H1 (cell line): ENCODE measurements around the gene CEMIP2. TPM values are rescaled to one million over a fixed set of nuclear protein-coding genes. Genes with fewer than 3 reads are reported as not detected.

ENCODE experiments used
- CTCF ChIA-PET: fragments of 300-600 bp; sonication (Branson Sonifier 250); formaldehyde crosslinking; loops from one replicate; lab custom pipeline; 2021; ENCODE audit not compliant: partially characterized antibody; lab: Charles Lee
- POLR2A ChIA-PET: fragments of 300-600 bp; sonication (Branson Sonifier 250); formaldehyde crosslinking; loops from one replicate; lab custom pipeline; 2021; ENCODE audit warnings: inconsistent platforms; ENCODE audit not compliant: partially characterized antibody; lab: Charles Lee
- DNase-seq, 2 experiments: peaks; one replicate each; pipeline versions ENCODE4 v3.0.0 to v3.0.0-alpha.2; 2010 to 2022; ENCODE audit warnings: low spot score in 2 of 2, low read depth in 1 of 2, mixed read lengths in 1 of 2
- FAIRE-seq: peaks from 2 replicates; lab custom pipeline; 2011; peaks lifted over from hg19 to GRCh38; lab: Jason Lieb, UNC
- H2AFZ ChIP-seq: 2 replicates; pipeline ENCODE4 v1.8.1; 2012; ENCODE audit warnings: low read length, inconsistent platforms
- H2AK5ac ChIP-seq: 2 replicates; pipeline ENCODE4 v1.6.1; 2013; ENCODE audit warnings: low read depth, low read length
- H2BK120ac ChIP-seq: replicated peaks from 2 replicates; pipeline ENCODE3; 2013; ENCODE audit warnings: low read depth, low read length, inconsistent platforms
- H2BK12ac ChIP-seq: 2 replicates; pipeline ENCODE4 v1.6.1; 2013; ENCODE audit warnings: low read depth, low read length
- H2BK15ac ChIP-seq: 2 replicates; pipeline ENCODE4 v1.6.1; 2013; ENCODE audit warnings: low read length
- H2BK20ac ChIP-seq: 2 replicates; pipeline ENCODE4 v1.6.1; 2013; ENCODE audit warnings: low read length
- H2BK5ac ChIP-seq: 2 replicates; pipeline ENCODE4 v1.6.1; 2013; ENCODE audit warnings: low read depth, low read length
- H3K14ac ChIP-seq: 2 replicates; pipeline ENCODE4 v1.6.1; 2013; ENCODE audit warnings: inconsistent platforms; ENCODE audit not compliant: insufficient read length
- H3K18ac ChIP-seq: 2 replicates; pipeline ENCODE4 v1.6.1; 2013; ENCODE audit warnings: low read length; ENCODE audit errors: extremely low read depth
- H3K23ac ChIP-seq: 2 replicates; pipeline ENCODE4 v1.6.1; 2013; ENCODE audit warnings: inconsistent platforms; ENCODE audit not compliant: insufficient read length
- H3K23me2 ChIP-seq: 2 replicates; pipeline ENCODE4 v1.6.1; 2013; ENCODE audit warnings: low read depth, low read length
- H3K27ac ChIP-seq: 2 replicates; pipeline ENCODE4 v1.6.1; 2011; ENCODE audit warnings: low read depth, low read length, inconsistent platforms
- H3K27me3 ChIP-seq, 4 experiments: replicated peaks in 1 of 4; 1 replicate in 1 of 4; 2 replicates in 3 of 4; pipeline versions ENCODE4 v1.6.1 to v1.8.1; 2011 to 2013; ENCODE audit warnings: low read length in 3 of 4, mild to moderate bottlenecking in 3 of 4, inconsistent platforms in 2 of 4, mixed read lengths in 2 of 4, moderate library complexity in 1 of 4; ENCODE audit not compliant: control insufficient read depth in 3 of 4, insufficient read depth in 3 of 4; ENCODE audit errors: extremely low read depth in 1 of 4
- H3K36me3 ChIP-seq, 4 experiments: 2 replicates each; pipeline versions ENCODE4 v1.6.1 to v1.8.1; 2011 to 2013; ENCODE audit warnings: mild to moderate bottlenecking in 4 of 4, low read length in 3 of 4, moderate library complexity in 2 of 4, control low read depth in 1 of 4, inconsistent platforms in 1 of 4; ENCODE audit not compliant: insufficient read depth in 4 of 4, control insufficient read depth in 2 of 4
- H3K4ac ChIP-seq: replicated peaks from 2 replicates; pipeline ENCODE3; 2013; ENCODE audit warnings: low read length, low read depth, mixed read lengths, inconsistent platforms; ENCODE audit not compliant: insufficient read length
- H3K4me1 ChIP-seq, 4 experiments: replicated peaks in 1 of 4; 1 replicate in 1 of 4; 2 replicates in 3 of 4; pipeline versions ENCODE4 v1.6.1 to v1.8.1; 2011 to 2013; ENCODE audit warnings: low read length in 3 of 4, inconsistent platforms in 2 of 4, mixed read lengths in 1 of 4; ENCODE audit not compliant: insufficient read depth in 4 of 4, control insufficient read depth in 3 of 4
- H3K4me2 ChIP-seq, 2 experiments: 2 replicates each; pipeline versions ENCODE4 v1.6.1 to v1.8.1; 2011 to 2013; ENCODE audit warnings: low read depth in 2 of 2, low read length in 2 of 2, control low read depth in 1 of 2, inconsistent platforms in 1 of 2, mild to moderate bottlenecking in 1 of 2; ENCODE audit not compliant: insufficient read depth in 1 of 2
- H3K4me3 ChIP-seq, 4 experiments: fragments of 200-600, 300-600 bp in 1 of 4; sonication (generic), shearing (Covaris generic), sonication (Bioruptor Twin) in 1 of 4; 2 replicates each; pipeline versions ENCODE4 v1.5.1 to v1.8.1; 2011 to 2016; ENCODE audit warnings: low read length in 4 of 4, low read depth in 3 of 4, control low read depth in 2 of 4, inconsistent platforms in 2 of 4, mild to moderate bottlenecking in 2 of 4, mixed read lengths in 1 of 4, moderate library complexity in 1 of 4; ENCODE audit not compliant: insufficient read depth in 2 of 4; ENCODE audit errors: extremely low read depth in 1 of 4
- H3K56ac ChIP-seq: replicated peaks from 2 replicates; pipeline ENCODE3; 2013; ENCODE audit warnings: low read depth, mild to moderate bottlenecking, mixed read lengths, low read length, inconsistent platforms; ENCODE audit not compliant: insufficient read length
- H3K79me1 ChIP-seq: 2 replicates; pipeline ENCODE4 v1.6.1; 2013; ENCODE audit warnings: low read depth, low read length, control low read depth
- H3K79me2 ChIP-seq, 2 experiments: 2 replicates each; pipeline versions ENCODE4 v1.6.1 to v1.8.1; 2012 to 2013; ENCODE audit warnings: low read length in 2 of 2, mild to moderate bottlenecking in 2 of 2, inconsistent platforms in 1 of 2; ENCODE audit not compliant: insufficient read depth in 2 of 2, control insufficient read depth in 1 of 2
- H3K9ac ChIP-seq, 4 experiments: replicated peaks in 1 of 4; 1 replicate in 1 of 4; 2 replicates in 3 of 4; pipeline versions ENCODE4 v1.6.1 to v1.8.1; 2011 to 2013; ENCODE audit warnings: low read depth in 3 of 4, low read length in 3 of 4, control low read depth in 2 of 4, mild to moderate bottlenecking in 2 of 4, moderate library complexity in 2 of 4, inconsistent platforms in 1 of 4; ENCODE audit errors: extremely low read depth in 1 of 4
- H3K9me3 ChIP-seq, 2 experiments: 2 replicates each; pipeline versions ENCODE4 v1.6.1 to v1.8.1; 2012 to 2013; ENCODE audit warnings: mild to moderate bottlenecking in 2 of 2, moderate library complexity in 2 of 2, control low read depth in 1 of 2, inconsistent platforms in 1 of 2, low read depth in 1 of 2, low read length in 1 of 2, mixed read lengths in 1 of 2; ENCODE audit not compliant: insufficient read depth in 2 of 2
- H4K20me1 ChIP-seq, 2 experiments: replicated peaks in 1 of 2; 2 replicates each; pipeline versions ENCODE3 to v1.8.1; 2011 to 2013; ENCODE audit warnings: inconsistent platforms in 2 of 2, low read length in 2 of 2, mild to moderate bottlenecking in 1 of 2; ENCODE audit not compliant: insufficient read depth in 2 of 2, control insufficient read depth in 1 of 2
- H4K5ac ChIP-seq: 2 replicates; pipeline ENCODE4 v1.6.1; 2013; ENCODE audit warnings: low read length, low read depth, mixed read lengths, inconsistent platforms; ENCODE audit not compliant: insufficient read length
- H4K8ac ChIP-seq: 2 replicates; pipeline ENCODE4 v1.8.0; 2013; ENCODE audit warnings: mild to moderate bottlenecking, moderate library complexity, low read length, inconsistent platforms; ENCODE audit not compliant: insufficient read depth; ENCODE audit errors: extremely low read depth
- H4K91ac ChIP-seq: replicated peaks from 2 replicates; pipeline ENCODE3; 2013; ENCODE audit warnings: low read length, mixed read lengths, inconsistent platforms; ENCODE audit not compliant: insufficient read length
- CTBP2 ChIP-seq: IDR thresholded peaks from 2 replicates; pipeline ENCODE4 v1.7.0; 2011; ENCODE audit warnings: borderline replicate concordance, mild to moderate bottlenecking, moderate library complexity, mixed read lengths, low read length; ENCODE audit not compliant: insufficient read depth, insufficient read length
- EGR1 ChIP-seq: IDR thresholded peaks from 2 replicates; pipeline ENCODE4 v1.6.1; 2011; ENCODE audit warnings: low read depth, low read length, borderline replicate concordance
- EP300 ChIP-seq, 2 experiments: IDR thresholded peaks; 1 replicate in 1 of 2; 2 replicates in 1 of 2; pipeline ENCODE4 v1.6.1; 2011 to 2012; ENCODE audit warnings: low read depth in 2 of 2, low read length in 2 of 2, mild to moderate bottlenecking in 2 of 2, borderline replicate concordance in 1 of 2, inconsistent platforms in 1 of 2, moderate library complexity in 1 of 2
- KDM5A ChIP-seq: fragments of 200-600 bp; IDR thresholded peaks from 2 replicates; pipeline ENCODE4 v1.7.1; 2012; ENCODE audit warnings: mild to moderate bottlenecking, low read length, inconsistent platforms, mixed read lengths
- NRF1 ChIP-seq: IDR thresholded peaks from 2 replicates; pipeline ENCODE4 v1.6.1; 2011; ENCODE audit warnings: mild to moderate bottlenecking, low read depth, low read length, improper control_type of control experiment
- PHF8 ChIP-seq: fragments of 200-600 bp; sonication (generic); conservative IDR thresholded peaks from 2 replicates; pipeline ENCODE4 v1.7.1; 2012; ENCODE audit warnings: low read depth, mild to moderate bottlenecking, inconsistent platforms, low read length, moderate library complexity
- SP1 ChIP-seq: IDR thresholded peaks from 2 replicates; pipeline ENCODE4 v1.6.1; 2011; ENCODE audit warnings: low read depth, low read length
- SP2 ChIP-seq: IDR thresholded peaks from 2 replicates; pipeline ENCODE4 v1.6.1; 2012; ENCODE audit warnings: mild to moderate bottlenecking, low read length, inconsistent platforms
- SP4 ChIP-seq: IDR thresholded peaks from 2 replicates; pipeline ENCODE4 v1.6.1; 2012; ENCODE audit warnings: low read length, inconsistent platforms
- TAF7 ChIP-seq: optimal IDR thresholded peaks from 2 replicates; pipeline ENCODE3; 2011; ENCODE audit warnings: low read depth, mild to moderate bottlenecking, inconsistent platforms, low read length, moderate library complexity, borderline replicate concordance
- TBP ChIP-seq: IDR thresholded peaks from 2 replicates; pipeline ENCODE4 v1.6.1; 2011; ENCODE audit warnings: low read depth, low read length, improper control_type of control experiment
- WGBS, 2 experiments: shearing (Covaris generic) in 1 of 2; methylation state at CpG; one replicate each; pipeline versions ENCODE4 v1.1.6 to v1.1.7; 2013 to 2015; ENCODE audit warnings: low lambda C conversion rate in 2 of 2, mixed read lengths in 2 of 2, inconsistent platforms in 1 of 2, low coverage in 1 of 2, missing lambda C conversion rate in 1 of 2; ENCODE audit not compliant: insufficient replicate concordance in 2 of 2, insufficient coverage in 1 of 2, insufficient read length in 1 of 2; ENCODE audit errors: extremely low coverage in 1 of 2, missing lambda C conversion rate in 1 of 2; 5-methylcytosine and 5-hydroxymethylcytosine counted together
- polyA plus RNA-seq, 7 experiments: library from polyadenylated mRNA; depleted of rRNA in 3 of 7; stranded (reverse) in 5 of 7; unstranded in 2 of 7; fragments of >200 nt in 5 of 7; fragments of 200-250 nt in 2 of 7; gene quantifications; 1 replicate in 5 of 7; 2 replicates in 1 of 7; 4 replicates in 1 of 7; pipeline versions ENCODE4 v1.2.1 to v1.2.3, GENCODE V29; 2011 to 2013; ENCODE audit warnings: missing spikeins in 2 of 7, mixed read lengths in 2 of 7
- total RNA-seq: library from RNA; stranded (reverse); fragmentation: NEBNext Ultra II Directional; extraction: Animal tissue kit (Norgen Biotek cat#: 25700); gene quantifications from 2 replicates; pipeline ENCODE4 v1.2.1, GENCODE V29; 2021

The CEMIP2 gene
- total and polyA plus RNA-seq, 2 of the 8 experiments (the other 6 are each of a cell fraction or from before 2014, with no cell fraction given): 25.2 to 52.1 TPM

DNA sequence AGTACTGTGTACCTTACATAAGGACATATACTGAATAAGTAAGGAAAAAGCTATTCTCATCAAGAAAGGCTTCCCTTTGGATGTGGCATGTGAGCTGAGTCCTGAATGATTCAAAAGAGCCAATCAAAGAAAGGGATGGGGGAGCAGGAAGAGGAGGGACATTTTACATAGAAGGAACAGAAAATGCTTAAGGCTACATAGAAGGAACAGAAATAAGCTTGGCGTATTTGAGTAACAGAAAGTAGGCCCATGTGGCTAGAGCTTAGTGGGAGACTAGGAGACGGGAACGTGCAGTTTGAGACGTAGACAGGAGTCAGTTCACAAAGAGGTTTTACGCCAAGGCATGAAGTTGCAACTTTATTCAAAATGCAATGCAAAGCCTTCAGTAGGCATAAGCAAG lies 126.3 kb downstream of the CEMIP2 start:
- Histone ChIP-seq H3K18ac (no peak overlapping the region), H3K56ac (no peak overlapping the region), H3K23ac (no peak overlapping the region), H3K23me2 (no peaks in the 10 kb centered on the region), H3K9me3 (no peaks in the 10 kb centered on the region), H3K4me2 (no peak overlapping the region), H3K14ac (no peak overlapping the region), H4K8ac (no peak overlapping the region), H4K91ac (no peak overlapping the region), H3K79me2 (no peaks in the 10 kb centered on the region), H2AK5ac (no peak overlapping the region), H3K4me3 (no peak overlapping the region), H3K4me1 (peaks cover 0 to under 1% (median 0%) of the 10 kb centered on the region in 4 experiments; a peak in 1 of 7 replicates), H2BK20ac (no peak overlapping the region), H2BK12ac (no peak overlapping the region), H4K5ac (no peak overlapping the region), H2BK5ac (no peak overlapping the region), H3K27ac (no peak overlapping the region), H2AFZ (no peak overlapping the region), H2BK15ac (no peak overlapping the region), H3K79me1 (no peaks in the 10 kb centered on the region), H3K9ac (no peak overlapping the region), H2BK120ac (no peak overlapping the region), H3K4ac (no peak overlapping the region), H3K36me3 (no peaks in the 10 kb centered on the region), H3K27me3 (no peaks in the 10 kb centered on the region; a peak in 1 of 7 replicates), H4K20me1 (no peaks in the 10 kb centered on the region)
- POLR2A ChIA-PET: no interaction called here
- FAIRE-seq: no peak
- WGBS, 2 experiments: 93% methylated on average over 5 of the region's 5 CpGs; no CpG with 5 or more reads in 1 of the 2 experiments
- TF ChIP-seq TAF7 (no peak), NRF1 (no peak), KDM5A (no peak), CTBP2 (no peak), SP4 (no peak), TBP (no peak), EGR1 (no peak), SP1 (no peak), PHF8 (no peak), EP300 (IDR thresholded peaks at IDR 0.05; ENCODE audit: borderline replicate concordance in 1 of 2, low read depth in 2 of 2, low read length in 2 of 2) (no peak), SP2 (no peak)
- no peak for DNase-seq
- CTCF ChIA-PET: interaction anchor here (0.6 to 1.5 kb wide), 5 partner anchors 13 to 42 kb away, joined by 3 to 8 read pairs (median 3); no protein-coding TSS in a partner anchor
